HG02943 (cell line): Measurements from ENCODE around the gene MERTK.

Source experiments
- ATAC-seq: cut with Tn5 transposase; IDR thresholded peaks from one replicate; pipeline ENCODE4 v1.9.1; 2021; ENCODE audit warnings: mild to moderate bottlenecking, low read depth, moderate library complexity; ENCODE audit not compliant: unreplicated experiment

The MERTK gene

DNA sequence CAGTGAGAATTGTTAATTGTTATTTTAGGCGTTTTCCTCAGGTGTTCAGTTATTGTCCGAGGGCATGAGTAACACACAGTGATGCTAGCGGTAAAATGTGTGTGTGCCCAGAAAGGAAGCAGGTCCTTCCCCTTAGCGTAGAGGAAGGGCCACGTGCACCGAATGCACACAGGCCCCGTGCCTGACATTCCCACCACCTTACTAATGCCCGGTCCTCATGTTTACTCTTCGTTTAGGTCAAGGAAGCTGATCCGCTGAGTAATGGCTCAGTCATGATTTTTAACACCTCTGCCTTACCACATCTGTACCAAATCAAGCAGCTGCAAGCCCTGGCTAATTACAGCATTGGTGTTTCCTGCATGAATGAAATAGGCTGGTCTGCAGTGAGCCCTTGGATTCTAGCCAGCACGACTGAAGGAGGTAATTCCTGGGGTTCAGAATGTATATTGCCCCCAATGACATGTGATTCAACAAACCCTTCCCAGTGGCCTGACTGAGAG, 76.7 kb downstream of the MERTK start:
- no peak for ATAC-seq

DNA sequence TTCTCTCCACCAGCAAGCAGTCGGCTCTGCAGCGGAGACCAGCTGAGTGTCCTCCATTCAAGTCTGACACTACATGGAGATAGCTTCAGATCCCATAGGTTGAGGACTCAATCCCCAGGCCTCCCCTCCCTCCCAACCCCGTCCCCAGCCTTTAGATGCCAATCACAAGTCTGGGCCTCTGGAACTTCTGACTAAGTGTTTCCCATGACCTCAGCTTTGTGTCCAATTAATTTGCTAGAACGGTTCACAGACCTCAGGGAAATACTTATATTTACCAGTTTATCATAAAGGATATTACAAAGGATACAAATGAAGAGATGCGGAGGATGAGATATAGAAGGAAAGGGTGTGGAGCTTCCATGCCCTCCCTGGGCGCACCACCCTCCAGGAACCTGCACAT, 77.4 kb downstream of the MERTK start:
- no peak for ATAC-seq

DNA sequence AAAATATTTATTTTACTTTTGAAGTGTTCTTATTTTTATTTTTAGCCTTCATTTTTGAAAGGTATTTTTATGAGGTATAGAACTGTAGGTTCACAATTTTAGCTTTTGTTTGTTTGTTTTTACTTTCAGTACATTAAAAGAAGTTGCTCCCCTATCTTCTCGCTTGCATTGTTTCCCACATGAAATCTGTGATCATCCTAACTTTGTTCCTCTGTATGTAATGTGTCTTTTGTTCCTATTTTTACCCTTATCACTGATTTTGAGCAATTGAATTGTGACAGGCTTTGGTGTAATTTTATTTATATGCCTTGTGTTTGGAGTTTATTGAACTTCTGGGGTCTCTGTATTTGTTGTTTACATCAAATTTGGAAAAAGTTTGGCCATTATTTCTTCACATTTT, 78.8 kb downstream of the MERTK start:
- no peak for ATAC-seq

DNA sequence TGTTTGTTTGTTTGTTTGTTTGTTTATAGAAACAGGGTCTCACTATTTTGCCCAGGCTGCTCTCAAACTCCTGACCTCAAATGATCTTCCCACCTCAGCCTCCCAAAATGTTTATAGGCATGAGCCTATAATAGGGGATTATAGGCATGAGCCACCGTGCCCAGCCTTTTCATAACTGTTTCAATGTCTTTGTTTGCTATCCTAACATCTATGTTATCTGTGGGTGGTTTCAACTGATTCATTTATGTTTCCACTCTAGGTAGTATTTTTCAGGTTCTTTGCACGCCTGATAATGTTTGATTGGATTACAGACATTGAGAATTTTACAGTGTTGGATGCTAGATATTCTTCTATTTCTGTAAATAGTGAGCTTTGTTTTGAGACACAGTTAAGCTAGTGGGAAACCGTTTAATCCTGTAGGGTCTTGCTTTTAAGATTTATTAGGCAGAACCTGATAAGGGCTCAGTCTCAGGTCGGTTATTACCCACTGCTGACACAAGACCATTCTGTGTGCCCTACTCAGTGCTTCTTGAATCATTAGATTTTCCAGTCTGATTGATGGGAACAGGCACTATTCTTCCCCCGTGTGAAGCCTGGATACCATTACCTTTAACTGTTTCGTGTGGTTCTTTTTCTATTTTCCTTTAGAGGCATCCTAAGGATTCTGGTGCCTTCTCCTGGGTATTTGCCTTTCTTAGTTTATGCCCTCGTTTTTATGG, 80.2 kb downstream of the MERTK start:
- no peak for ATAC-seq

DNA sequence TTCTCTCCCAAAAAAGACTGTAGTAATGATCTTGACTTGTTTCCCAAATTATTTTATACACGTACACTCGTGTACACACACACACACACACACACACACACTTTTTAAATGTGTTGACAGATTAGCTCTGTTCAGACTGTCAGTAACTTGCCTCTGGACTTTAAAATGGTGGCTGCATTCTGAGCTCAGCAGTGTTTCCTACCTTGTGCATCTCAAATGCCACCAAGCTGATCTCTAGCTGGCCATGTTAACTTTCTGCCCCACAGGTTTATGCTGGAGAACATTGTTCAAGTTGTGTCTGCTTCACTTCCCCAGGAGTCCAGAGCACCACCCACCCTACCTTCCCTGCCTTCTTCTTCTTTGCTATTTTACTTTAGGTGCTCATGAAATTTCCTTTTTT, 83.3 kb downstream of the MERTK start:
- no peak for ATAC-seq

DNA sequence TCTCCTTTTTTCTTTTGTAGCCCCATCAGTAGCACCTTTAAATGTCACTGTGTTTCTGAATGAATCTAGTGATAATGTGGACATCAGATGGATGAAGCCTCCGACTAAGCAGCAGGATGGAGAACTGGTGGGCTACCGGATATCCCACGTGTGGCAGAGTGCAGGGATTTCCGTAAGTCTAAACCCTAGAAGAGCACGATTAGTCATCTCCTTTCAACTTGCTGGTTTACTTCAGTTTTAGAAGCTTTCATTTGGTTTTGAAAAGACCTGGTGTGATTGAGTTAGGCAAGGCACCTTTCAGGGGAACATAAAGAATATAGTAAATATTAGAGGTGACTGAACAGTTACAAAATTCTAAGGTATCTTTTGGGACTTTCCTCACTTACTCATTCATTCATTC, 84.4 kb downstream of the MERTK start:
- no peak for ATAC-seq

DNA sequence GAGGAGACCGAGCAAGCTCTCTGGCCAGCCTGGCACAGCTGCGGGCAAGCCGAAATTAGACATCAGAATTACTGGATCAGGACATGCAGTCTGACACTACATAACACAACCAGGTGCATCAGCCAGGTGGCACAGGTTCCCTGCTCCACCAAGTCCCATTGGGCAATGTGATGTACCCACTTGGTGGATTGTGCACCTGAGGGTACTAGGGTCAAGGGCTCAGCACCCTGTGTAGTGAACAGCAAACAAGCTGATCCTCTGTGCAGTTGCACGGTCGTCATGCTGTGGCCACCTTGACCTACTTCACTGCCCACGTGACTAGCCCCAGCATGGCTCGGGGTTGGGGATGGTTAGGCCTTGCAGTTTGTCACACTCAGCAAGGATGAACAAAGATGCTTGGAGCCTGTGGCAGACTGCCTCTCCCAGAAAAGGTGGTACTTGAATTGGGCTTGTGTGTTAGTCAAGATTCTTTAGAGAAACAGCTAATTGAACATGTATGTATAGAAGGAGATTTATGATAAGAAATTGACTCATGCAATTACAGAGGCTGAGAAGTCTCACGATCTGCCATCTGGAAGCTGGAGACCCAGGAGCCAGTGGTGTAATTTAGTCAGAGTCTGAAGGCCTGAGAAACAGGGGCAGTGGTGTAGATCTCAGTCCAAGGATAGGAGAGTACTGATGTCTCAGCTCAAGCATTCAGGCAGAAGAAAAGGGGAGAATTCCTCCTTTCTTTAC, 85.2 kb downstream of the MERTK start:
- no peak for ATAC-seq

DNA sequence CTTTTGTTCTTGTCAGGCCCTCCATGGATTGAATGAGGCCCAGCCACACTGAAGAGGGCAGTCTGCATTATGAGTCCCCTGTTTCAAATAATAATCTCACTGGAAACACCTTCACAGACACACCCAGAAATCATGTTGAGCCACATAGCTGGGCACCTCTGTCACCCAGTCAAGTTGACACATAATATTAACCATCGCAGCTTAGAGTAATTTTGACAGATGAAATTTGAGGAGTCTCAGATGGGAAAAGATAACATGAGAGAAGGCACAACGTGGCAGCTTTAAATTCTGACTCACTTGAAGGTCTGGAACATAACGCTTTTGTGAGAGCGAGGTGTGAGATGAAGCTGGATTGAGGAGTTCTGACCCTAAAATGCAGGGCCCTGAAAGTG, 85.8 kb downstream of the MERTK start:
- ATAC-seq: no peak

DNA sequence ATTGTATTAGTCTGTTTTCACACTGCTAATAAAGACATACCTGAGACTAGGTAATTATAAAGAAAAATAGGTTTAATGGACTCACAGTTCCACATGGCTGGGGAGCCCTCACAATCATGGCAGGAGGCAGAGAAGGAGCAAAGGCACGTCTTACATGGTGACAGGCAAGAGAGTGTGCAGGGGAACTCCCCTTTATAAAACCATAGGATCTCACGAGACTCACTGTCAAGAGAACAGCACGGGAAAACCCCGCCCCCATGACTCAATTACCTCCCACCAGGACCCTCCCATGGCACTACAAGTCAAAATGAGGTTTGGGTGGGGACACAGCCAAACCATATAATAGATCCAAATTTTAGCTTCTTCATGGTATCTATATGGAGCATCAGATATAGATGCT, 87.1 kb downstream of the MERTK start:
- no peak for ATAC-seq

DNA sequence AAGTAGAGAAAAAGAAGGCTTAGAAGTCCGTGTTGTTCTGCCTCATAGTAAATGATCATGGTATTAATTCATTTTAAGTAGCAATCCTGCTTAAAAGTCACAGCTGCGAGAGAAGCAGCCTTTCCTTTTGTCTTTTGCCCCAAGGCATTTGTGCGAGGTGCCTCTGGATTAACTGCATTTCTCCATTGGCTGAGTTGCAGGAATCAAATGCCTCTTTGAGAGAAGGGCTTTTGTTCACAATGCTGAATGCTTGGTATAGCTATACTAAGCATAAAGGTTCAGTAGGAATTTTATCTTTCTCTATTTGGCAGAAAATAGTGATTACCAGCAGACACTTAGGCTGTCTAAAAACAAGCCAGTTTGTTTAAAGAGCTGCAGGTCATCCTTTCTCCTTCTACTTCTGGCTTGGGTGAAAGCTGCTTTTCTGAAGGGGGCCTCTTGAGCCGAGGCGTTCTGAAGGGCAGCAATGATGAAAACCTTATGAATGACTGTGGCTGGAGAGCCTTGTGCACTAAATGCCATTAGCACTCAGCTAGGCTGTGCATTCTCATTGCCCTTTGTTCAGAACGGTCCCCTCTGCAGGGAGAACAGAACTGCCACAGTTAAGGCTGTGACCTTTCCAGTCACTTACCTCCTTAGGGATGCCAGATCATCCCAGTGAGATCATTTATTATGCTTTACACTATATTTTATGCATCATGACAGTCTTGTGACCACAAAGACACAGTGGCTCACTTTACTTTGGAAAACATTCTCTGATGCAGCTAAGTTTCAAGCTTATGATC, 87.9 kb downstream of the MERTK start:
- no peak for ATAC-seq

DNA sequence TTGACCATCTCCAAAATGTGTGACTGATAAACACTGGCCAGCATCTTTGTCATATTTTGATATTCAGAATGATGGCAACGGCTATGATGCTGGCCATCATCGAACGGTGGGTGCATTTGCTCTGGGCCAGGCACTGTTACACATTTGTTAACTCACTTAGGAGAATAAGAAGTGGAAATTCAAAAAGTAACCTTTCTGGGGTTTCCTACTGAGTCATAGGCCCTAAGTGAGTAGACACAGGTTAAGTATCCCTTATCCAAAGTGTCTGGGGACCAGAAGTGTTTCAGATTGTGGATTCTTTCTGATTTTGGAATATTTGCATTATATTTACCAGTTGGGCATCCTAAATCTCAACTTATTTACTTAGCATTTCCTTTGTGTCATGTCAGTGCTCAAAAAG, 92.0 kb downstream of the MERTK start:
- ATAC-seq: no peak

DNA sequence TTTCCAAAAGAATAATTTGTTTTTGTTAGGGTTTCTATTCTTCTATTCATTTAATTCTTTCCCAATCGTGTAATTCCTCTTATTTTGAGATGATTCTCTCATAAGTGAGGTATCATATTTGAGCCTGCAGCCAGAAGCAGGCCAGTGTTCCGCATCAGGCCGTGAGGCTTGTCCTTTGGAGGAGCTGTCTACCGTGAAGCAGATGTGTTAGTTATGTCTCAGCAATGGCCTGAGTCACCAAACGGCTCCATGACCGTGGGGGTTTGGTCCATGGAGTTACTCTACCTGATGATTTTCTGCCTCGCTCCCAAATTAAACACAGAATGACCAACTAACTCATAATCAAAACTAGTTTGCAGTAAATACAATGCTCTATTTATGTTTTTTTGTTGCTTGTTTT, 92.4 kb downstream of the MERTK start:
- no peak for ATAC-seq

DNA sequence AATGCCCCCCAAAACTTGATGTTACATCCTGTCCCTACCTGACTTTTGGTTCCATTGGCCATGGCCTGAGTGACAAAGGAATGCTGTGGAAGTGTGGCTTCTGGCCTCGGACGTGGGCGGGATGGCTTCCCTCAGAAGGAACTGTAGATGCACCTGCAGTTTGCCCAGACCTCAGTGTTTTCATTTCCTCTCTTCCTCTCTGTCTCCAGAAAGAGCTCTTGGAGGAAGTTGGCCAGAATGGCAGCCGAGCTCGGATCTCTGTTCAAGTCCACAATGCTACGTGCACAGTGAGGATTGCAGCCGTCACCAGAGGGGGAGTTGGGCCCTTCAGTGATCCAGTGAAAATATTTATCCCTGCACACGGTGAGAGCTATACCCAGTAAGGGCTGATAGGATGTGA, 95.6 kb downstream of the MERTK start:
- ATAC-seq: no peak

DNA sequence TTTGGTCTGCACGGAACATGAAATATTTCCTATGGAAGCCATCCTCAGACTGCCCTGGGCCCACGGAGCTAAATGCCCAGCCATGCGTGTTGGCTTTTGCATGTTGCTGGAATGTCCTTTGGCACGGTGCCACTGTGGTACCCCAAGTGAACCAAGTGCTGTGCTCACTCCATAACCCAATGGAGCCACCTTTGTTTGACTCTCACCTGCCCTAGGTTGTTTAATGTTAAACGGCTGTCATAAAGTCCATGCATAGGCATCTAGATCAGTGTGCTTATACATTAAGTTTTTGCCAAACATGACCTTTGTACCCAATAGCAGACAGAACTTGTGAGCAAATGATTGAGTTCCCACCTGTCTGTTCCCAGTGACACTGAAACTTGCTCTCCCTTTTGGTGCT, 96.7 kb downstream of the MERTK start:
- no peak for ATAC-seq

DNA sequence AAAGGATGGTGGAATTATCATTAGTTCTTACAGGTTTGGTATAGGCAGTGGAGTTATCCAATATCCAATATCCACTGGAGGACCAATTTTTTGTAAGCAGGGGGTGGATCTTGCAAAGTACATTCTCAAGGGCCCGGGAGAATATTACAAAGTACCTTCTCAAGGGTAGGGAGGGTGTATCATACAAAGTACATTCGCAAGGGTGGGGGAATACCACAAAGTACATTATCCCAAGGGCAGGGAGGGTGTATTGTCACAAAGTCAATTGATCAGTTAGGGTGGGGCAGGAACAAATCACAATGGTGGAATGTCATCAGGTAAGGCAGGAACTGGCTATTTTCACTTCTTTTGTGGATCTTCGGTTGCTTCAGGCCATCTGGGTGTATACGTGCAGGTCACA, 101.4 kb downstream of the MERTK start:
- ATAC-seq: no peak

DNA sequence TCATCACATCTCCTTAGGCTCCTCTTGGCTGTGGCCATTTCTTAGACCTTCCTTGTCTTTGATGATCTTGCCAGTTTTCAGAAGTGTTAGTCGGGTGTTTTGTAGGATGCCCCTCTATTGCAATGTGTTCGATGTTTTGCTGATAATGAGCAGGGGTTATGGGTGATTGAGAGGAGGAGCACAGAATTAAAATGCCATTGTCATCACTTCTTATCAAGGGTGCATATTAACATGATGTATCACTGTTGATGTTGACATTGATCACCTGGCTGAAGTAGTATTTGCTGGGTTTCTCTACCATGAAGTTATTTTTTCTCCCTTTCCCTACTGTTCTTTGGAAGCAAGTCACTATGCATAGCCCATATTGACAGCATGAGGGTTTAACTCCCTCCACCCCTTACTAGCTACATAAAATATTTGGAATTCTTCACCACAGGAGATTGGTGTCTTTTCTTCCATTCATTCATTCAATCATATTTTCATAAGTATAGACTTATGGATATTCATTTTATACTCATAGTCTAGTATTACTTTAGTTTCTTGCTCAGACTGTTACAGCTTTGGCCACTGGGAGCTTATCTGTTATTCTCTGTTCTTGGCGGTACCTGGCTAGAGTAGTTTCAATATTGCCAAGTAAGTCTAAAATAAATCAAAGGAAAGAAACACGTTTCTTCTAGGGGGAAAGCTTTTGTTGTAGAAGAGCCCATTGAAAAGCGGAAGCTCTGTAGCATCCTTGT, 102.2 kb downstream of the MERTK start:
- no peak for ATAC-seq

DNA sequence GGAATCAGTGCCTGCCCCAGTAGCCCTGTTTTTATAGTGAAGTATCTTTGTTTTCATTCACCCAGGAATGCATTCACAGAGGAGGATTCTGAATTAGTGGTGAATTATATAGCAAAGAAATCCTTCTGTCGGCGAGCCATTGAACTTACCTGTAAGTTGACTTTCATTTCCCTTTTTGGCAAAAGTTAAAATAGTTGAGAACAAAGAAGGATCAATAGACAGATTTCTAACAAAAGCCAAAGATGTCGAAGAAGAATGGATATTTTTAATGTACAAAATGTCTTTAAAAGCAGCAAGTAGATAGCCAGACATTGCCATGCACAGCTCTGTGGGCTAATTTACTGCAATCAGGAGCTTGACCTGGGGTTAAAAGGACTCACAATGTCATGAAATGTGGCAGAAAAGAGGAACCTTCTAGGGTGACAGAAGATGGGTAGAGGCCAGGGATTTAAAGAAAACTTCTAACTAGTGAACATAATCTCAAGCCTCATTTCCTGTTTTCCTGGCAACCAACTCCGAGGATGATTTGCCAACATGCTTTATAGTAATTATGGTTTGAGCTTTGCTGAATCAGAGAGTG, 102.8 kb downstream of the MERTK start:
- no peak for ATAC-seq

DNA sequence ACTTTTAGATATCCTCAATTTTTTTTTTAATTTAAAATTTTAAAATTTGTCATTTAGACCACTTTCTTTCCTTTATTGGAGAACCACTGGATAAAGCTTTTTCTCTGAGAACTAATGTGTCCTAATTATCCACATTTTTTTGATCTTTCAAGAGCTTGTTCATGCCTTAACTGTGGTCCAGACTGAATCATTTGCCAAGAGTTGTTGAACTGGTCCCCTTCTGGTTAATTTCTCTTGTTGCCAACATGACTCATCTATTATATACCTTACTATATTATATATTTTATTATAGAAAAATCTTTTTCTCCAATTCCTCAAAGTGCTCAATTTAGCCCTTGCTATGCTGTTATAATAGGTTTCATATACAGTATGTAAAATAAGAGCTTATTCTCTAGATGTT, 103.5 kb downstream of the MERTK start:
- ATAC-seq: no peak

DNA sequence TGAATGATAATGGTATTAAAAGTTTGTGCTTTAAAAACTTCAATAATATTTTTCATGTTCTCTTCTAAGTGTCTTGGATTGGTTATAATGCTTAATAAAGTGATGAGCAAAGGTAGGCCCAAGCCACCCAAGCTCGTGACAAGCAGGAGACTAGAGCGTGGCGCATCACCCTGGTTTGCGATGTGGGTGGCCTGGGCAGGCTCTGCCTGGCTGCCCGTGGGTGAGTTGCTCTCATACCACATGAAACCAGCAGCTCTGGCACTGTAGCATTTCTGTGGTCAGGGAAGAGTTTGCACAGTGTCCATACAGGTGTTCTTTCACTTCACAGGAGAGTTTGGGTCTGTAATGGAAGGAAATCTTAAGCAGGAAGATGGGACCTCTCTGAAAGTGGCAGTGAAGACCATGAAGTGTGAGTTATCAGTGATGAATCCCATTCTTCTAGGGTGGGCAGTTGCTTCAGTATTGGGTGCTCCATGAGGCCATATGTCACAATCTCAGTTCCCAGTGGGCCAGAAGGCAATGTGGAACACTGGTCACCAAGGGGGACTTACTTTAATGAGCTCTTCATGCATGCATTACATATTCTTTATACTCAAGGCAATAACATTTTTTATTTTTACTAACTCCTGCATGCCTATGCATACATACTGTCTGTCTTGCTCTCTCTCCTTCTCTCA, 105.3 kb downstream of the MERTK start:
- no peak for ATAC-seq

DNA sequence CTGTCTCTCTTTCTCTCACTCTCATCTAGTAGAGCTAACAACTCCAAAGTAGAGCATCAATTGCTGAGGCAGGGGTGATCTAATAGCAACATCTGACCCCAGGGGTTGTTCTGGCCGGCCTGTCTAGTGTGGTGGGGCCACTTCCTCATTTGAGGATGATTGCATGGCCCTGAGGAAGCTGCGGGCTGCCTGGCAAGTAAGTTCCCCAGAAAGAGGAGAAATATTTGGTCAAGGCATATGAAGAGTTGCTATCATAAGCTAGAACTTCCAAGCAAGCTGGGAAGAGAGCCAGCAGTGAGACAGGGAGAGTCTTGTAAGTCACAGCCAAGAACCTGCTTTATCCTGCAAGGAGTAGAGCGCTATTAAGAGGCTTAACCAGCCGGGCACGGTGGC, 105.8 kb downstream of the MERTK start:
- ATAC-seq: no peak
